GF-D8 (cell line): Measurements from ENCODE around the gene RBM3.

Experiments used
- DNase-seq: peaks from one replicate; lab custom pipeline; 2025; lab: John Stamatoyannopoulos, UW

The RBM3 gene

GRCh38 chrX:48578661-48579128, 4.4 kb downstream of the RBM3 start:
- DNase-seq: no peak

GRCh38 chrX:48579259-48579658, 5.0 kb downstream of the RBM3 start:
- DNase-seq: no peak

- no peak for DNase-seq
Observed at GRCh38 chrX:48580662-48581061, 6.4 kb downstream of the RBM3 start.

GRCh38 chrX:48584698-48585097, 10.4 kb downstream of the RBM3 start:
- DNase-seq: no peak

GRCh38 chrX:48589482-48590162, 15.3 kb downstream of the RBM3 start:
- DNase-seq: no peak

- no peak for DNase-seq
Observed at GRCh38 chrX:48590203-48591103, 16.2 kb downstream of the RBM3 start.

- no peak for DNase-seq
Observed at GRCh38 chrX:48591255-48591791, 17.0 kb downstream of the RBM3 start.

- DNase-seq: no peak
Observed at GRCh38 chrX:48592971-48593370, 18.7 kb downstream of the RBM3 start.

- no peak for DNase-seq
Observed at GRCh38 chrX:48595929-48596328, 21.6 kb downstream of the RBM3 start.

- peak; percentile 61 for DNase-seq
Observed at GRCh38 chrX:48597353-48598264, 23.3 kb downstream of the RBM3 start, which contains the start of gene WDR13. Gene WDR13, plus strand, starts transcription at chrX:48597492. Its CDS starts 505 bp downstream, at chrX:48597997.

- DNase-seq: no peak
Observed at GRCh38 chrX:48598614-48599013, 24.3 kb downstream of the RBM3 start.

- no peak for DNase-seq
Observed at GRCh38 chrX:48599341-48599740, 25.1 kb downstream of the RBM3 start.

GRCh38 chrX:48600226-48600625, 25.9 kb downstream of the RBM3 start:
- DNase-seq: no peak

- DNase-seq: no peak
Observed at GRCh38 chrX:48601741-48602394, 27.6 kb downstream of the RBM3 start.

GRCh38 chrX:48604701-48605100, 30.4 kb downstream of the RBM3 start:
- DNase-seq: no peak

- no peak for DNase-seq
Observed at GRCh38 chrX:48606091-48606490, 31.8 kb downstream of the RBM3 start.

- DNase-seq: no peak
Observed at GRCh38 chrX:48611703-48612102, 37.4 kb downstream of the RBM3 start.

GRCh38 chrX:48613502-48614160, 39.3 kb downstream of the RBM3 start:
- no peak for DNase-seq

- no peak for DNase-seq
Observed at GRCh38 chrX:48616576-48616975, 42.3 kb downstream of the RBM3 start.

- no peak for DNase-seq
Observed at GRCh38 chrX:48617542-48618340, 43.5 kb downstream of the RBM3 start.
